Dedifferentiated amniotic fluid mesenchymal stem cell (primary cell): Measurements from ENCODE around the gene PACS1.
"Not testable (repeated sequence)": the region's sequence is repeated elsewhere in the genome, so short reads cannot be mapped to it uniquely, and the experiment has no call there.

ENCODE experiments used
- DNase-seq: peaks from one replicate; pipeline ENCODE4 v3.0.0-alpha.2; 2016; ENCODE audit errors: extremely low spot score

The PACS1 gene

GRCh38 chr11:66111158-66111557 lies 41.1 kb downstream of the PACS1 start:
- DNase-seq: no peak

GRCh38 chr11:66112041-66112491 lies 42.0 kb downstream of the PACS1 start:
- DNase-seq: no peak

GRCh38 chr11:66112601-66113499 lies 42.8 kb downstream of the PACS1 start:
- peak; percentile 52 for DNase-seq

GRCh38 chr11:66114957-66115356 lies 44.9 kb downstream of the PACS1 start:
- DNase-seq: not testable (repeated sequence)

GRCh38 chr11:66115638-66116301 lies 45.7 kb downstream of the PACS1 start:
- no peak for DNase-seq

- DNase-seq: no peak
These were observed 46.7 kb downstream of the PACS1 start for GRCh38 chr11:66116576-66117361.

GRCh38 chr11:66118847-66119246 lies 48.8 kb downstream of the PACS1 start:
- DNase-seq: no peak

GRCh38 chr11:66119348-66120133 lies 49.5 kb downstream of the PACS1 start:
- DNase-seq: peak; percentile 50

- DNase-seq: no peak
These were observed 51.4 kb downstream of the PACS1 start for GRCh38 chr11:66121466-66121865.

GRCh38 chr11:66123902-66124301 lies 53.8 kb downstream of the PACS1 start:
- no peak for DNase-seq

- DNase-seq: no peak
These were observed 54.5 kb downstream of the PACS1 start for GRCh38 chr11:66124564-66124963.

GRCh38 chr11:66126064-66126463 lies 56.0 kb downstream of the PACS1 start:
- no peak for DNase-seq

- DNase-seq: no peak
These were observed 56.9 kb downstream of the PACS1 start for GRCh38 chr11:66126808-66127555.

- DNase-seq: no peak
These were observed 60.9 kb downstream of the PACS1 start for GRCh38 chr11:66130978-66131377.

GRCh38 chr11:66131937-66132632 lies 62.0 kb downstream of the PACS1 start:
- no peak for DNase-seq

- no peak for DNase-seq
These were observed 63.2 kb downstream of the PACS1 start for GRCh38 chr11:66133216-66133775.

- DNase-seq: no peak
These were observed 66.7 kb downstream of the PACS1 start for GRCh38 chr11:66136752-66137123.

- DNase-seq: no peak
These were observed 69.8 kb downstream of the PACS1 start for GRCh38 chr11:66139817-66140404.
